ENCODE data around the gene MARS2. TPM values are rescaled to one million over a fixed set of nuclear protein-coding genes. Genes with fewer than 3 reads are reported as not detected.

Gene MARS2
- polyA plus RNA-seq, 1 of the 3 experiments (the other 2 are of a cell fraction) = 2.4 TPM

- POLR2A ChIA-PET = no interaction called here
- Histone ChIP-seq H3K4me2 (no peak overlapping the region), H3K36me3 (replicated peaks in 1 of 2; ENCODE audit: control insufficient read depth in 1 of 2, insufficient read depth in 2 of 2, low read length in 1 of 2) (no peaks in the 10 kb centered on the region), H2AFZ (ENCODE audit: low read depth) (no peak overlapping the region), H3K79me2 (ENCODE audit: insufficient read depth) (no peaks in the 10 kb centered on the region), H4K20me1 (ENCODE audit: insufficient read depth) (no peaks in the 10 kb centered on the region), H3K4me1 (ENCODE audit: control insufficient read depth in 1 of 2, insufficient read depth in 2 of 2, low read depth in 1 of 2, low read length in 1 of 2) (peaks cover 0 to 5% of the 10 kb centered on the region in 2 experiments; a peak in 2 of 4 replicates), H3K27me3 (ENCODE audit: insufficient read depth) (no peaks in the 10 kb centered on the region), H3K9me2 (no peaks in the 10 kb centered on the region), H3F3A (replicated peaks; ENCODE audit: insufficient read depth) (peaks cover under 1% of the 10 kb centered on the region), H3K27ac (ENCODE audit: low read depth in 2 of 2, low read length in 1 of 2) (no peak overlapping the region), H3K9ac (no peak overlapping the region), H3K4me3 (ENCODE audit: low read depth in 2 of 2, low read length in 1 of 2) (no peak overlapping the region), H3K9me3 (no peaks in the 10 kb centered on the region)
- 28% methylated on average over 1 of the region's 1 CpG for WGBS (ENCODE audit: low lambda C conversion rate)
- no peak for TF ChIP-seq RFX5 (IDR thresholded peaks at IDR 0.05; ENCODE audit: low read length)
- TF ChIP-seq ELF1 (IDR thresholded peaks at IDR 0.05) = no peak
- no peak for TF ChIP-seq TEAD4 (IDR thresholded peaks at IDR 0.05; ENCODE audit: borderline replicate concordance, insufficient read depth)
- no peak for TF ChIP-seq MXI1 (IDR thresholded peaks at IDR 0.05; ENCODE audit: low read depth, low read length)
- TF ChIP-seq FOXM1 (IDR thresholded peaks at IDR 0.05; ENCODE audit: low read depth) = no peak
- no peak for TF ChIP-seq RAD21 (IDR thresholded peaks at IDR 0.05; ENCODE audit: low read length)
- no peak for TF ChIP-seq RXRA (IDR thresholded peaks at IDR 0.05; ENCODE audit: borderline replicate concordance, low read depth)
- TF ChIP-seq CHD2 (IDR thresholded peaks at IDR 0.05; ENCODE audit: low read length, partially characterized antibody) = no peak
- no peak for TF ChIP-seq REST (IDR thresholded peaks at IDR 0.05; ENCODE audit: low read depth, low read length)
- no peak for TF ChIP-seq YY1 (IDR thresholded peaks at IDR 0.05; ENCODE audit: low read depth)
- TF ChIP-seq USF1 (IDR thresholded peaks at IDR 0.05; ENCODE audit: borderline replicate concordance, low read depth) = no peak
- no peak for TF ChIP-seq GABPA (IDR thresholded peaks at IDR 0.05; ENCODE audit: low read depth)
- CTCF ChIA-PET = no interaction called here
- no peak for DNase-seq
Observed at GRCh38 chr2:197672371-197672893, 32.7 kb upstream of the MARS2 start.

- Histone ChIP-seq H3K4me1 (ENCODE audit: control insufficient read depth in 1 of 2, insufficient read depth in 2 of 2, low read depth in 1 of 2, low read length in 1 of 2) (peaks cover 0 to 5% of the 10 kb centered on the region in 2 experiments; a peak in 2 of 4 replicates), H3K27me3 (ENCODE audit: insufficient read depth) (no peaks in the 10 kb centered on the region), H4K20me1 (ENCODE audit: insufficient read depth) (no peaks in the 10 kb centered on the region), H3K27ac (ENCODE audit: low read depth in 2 of 2, low read length in 1 of 2) (no peak overlapping the region), H3K36me3 (replicated peaks in 1 of 2; ENCODE audit: control insufficient read depth in 1 of 2, insufficient read depth in 2 of 2, low read length in 1 of 2) (no peaks in the 10 kb centered on the region), H3K9me3 (no peaks in the 10 kb centered on the region), H3K9ac (no peak overlapping the region), H3F3A (replicated peaks; ENCODE audit: insufficient read depth) (peaks cover 3% of the 10 kb centered on the region), H2AFZ (ENCODE audit: low read depth) (no peak overlapping the region), H3K4me3 (ENCODE audit: low read depth in 2 of 2, low read length in 1 of 2) (no peak overlapping the region), H3K79me2 (ENCODE audit: insufficient read depth) (no peaks in the 10 kb centered on the region), H3K9me2 (no peaks in the 10 kb centered on the region), H3K4me2 (no peak overlapping the region)
- ChIA-PET CTCF (no interaction called here), POLR2A (no interaction called here)
- no peak for DNase-seq
- no peak for TF ChIP-seq GATA2 (CRISPR knock-in tag; IDR thresholded peaks at IDR 0.05)
- TF ChIP-seq RFX5 (IDR thresholded peaks at IDR 0.05; ENCODE audit: low read length) = no peak
- TF ChIP-seq SMC3 (IDR thresholded peaks at IDR 0.05; ENCODE audit: low read depth, low read length) = no peak
- TF ChIP-seq IRF3 (IDR thresholded peaks at IDR 0.05; ENCODE audit: low read depth, low read length) = no peak
- TF ChIP-seq GABPA (IDR thresholded peaks at IDR 0.05; ENCODE audit: low read depth) = no peak
- TF ChIP-seq TEAD4 (IDR thresholded peaks at IDR 0.05; ENCODE audit: borderline replicate concordance, insufficient read depth) = no peak
- WGBS (ENCODE audit: low lambda C conversion rate) = 86% methylated on average over 5 of the region's 5 CpGs
Observed at GRCh38 chr2:197673106-197673505, 32.1 kb upstream of the MARS2 start.

Data from SK-N-SH (cell line).